HEK293 (cell line): Measurements from ENCODE around the gene IER2.

Source experiments
- CTCF ChIA-PET: fragments of 350-600 bp; formaldehyde crosslinking; extraction: SDS; loops from one replicate; lab custom pipeline; 2021; ENCODE audit warnings: antibody characterized with exemption; lab: Yijun Ruan, JAX
- POLR2A ChIA-PET: fragments of 300-600 bp; formaldehyde crosslinking; extraction: SDS; loops from one replicate; lab custom pipeline; 2020; ENCODE audit warnings: antibody characterized with exemption, inconsistent platforms; lab: Yijun Ruan, JAX
- H3K27ac ChIP-seq: fragments of 200-500 bp; sonication (Bioruptor generic); 2 replicates; pipeline ENCODE4 v1.5.1; 2014; ENCODE audit warnings: low read depth, low read length, control low read depth, inconsistent platforms; ENCODE audit errors: extremely low read depth
- H3K36me3 ChIP-seq, 2 experiments: fragments of 200-500 bp in 1 of 2; sonication (Bioruptor generic) in 1 of 2; 1 replicate in 1 of 2; 2 replicates in 1 of 2; pipeline ENCODE4 v1.5.1; 2014 to 2017; ENCODE audit warnings: inconsistent platforms in 2 of 2, low read length in 2 of 2; ENCODE audit not compliant: control insufficient read depth in 2 of 2, insufficient read depth in 1 of 2
- H3K4me1 ChIP-seq: fragments of 200-500 bp; sonication (Bioruptor generic); 2 replicates; pipeline ENCODE4 v1.5.1; 2014; ENCODE audit warnings: mild to moderate bottlenecking, low read length, inconsistent platforms; ENCODE audit not compliant: control insufficient read depth, insufficient read depth
- H3K4me3 ChIP-seq: 2 replicates; pipeline ENCODE4 v1.5.1; 2011; ENCODE audit warnings: low read depth, mild to moderate bottlenecking, control low read depth, low read length, moderate library complexity
- H3K9me3 ChIP-seq: fragments of 200-500 bp; sonication (Bioruptor generic); 2 replicates; pipeline ENCODE4 v1.5.1; 2014; ENCODE audit warnings: low read depth, low read length, inconsistent platforms; ENCODE audit not compliant: control insufficient read depth, insufficient read depth
- EGR2 ChIP-seq: fragments of 450-650 bp; formaldehyde crosslinking; IDR thresholded peaks from 2 replicates; pipeline ENCODE4 v1.5.1; 2016; ENCODE audit warnings: low read depth, missing biosample characterization, missing genetic modification characterization
- RBAK ChIP-seq: fragments of 450-650 bp; formaldehyde crosslinking; IDR thresholded peaks from 2 replicates; pipeline ENCODE4 v1.5.1; 2016; ENCODE audit warnings: missing biosample characterization, missing genetic modification characterization
- ZFHX2 ChIP-seq: fragments of 450-650 bp; formaldehyde crosslinking; conservative IDR thresholded peaks from 2 replicates; pipeline ENCODE4 v1.5.1; 2016; ENCODE audit warnings: missing biosample characterization, missing genetic modification characterization
- ZNF138 ChIP-seq: fragments of 450-650 bp; formaldehyde crosslinking; IDR thresholded peaks from 2 replicates; pipeline ENCODE4 v1.5.1; 2016; ENCODE audit warnings: missing biosample characterization, missing genetic modification characterization, borderline replicate concordance
- ZNF146 ChIP-seq: fragments of 450-650 bp; formaldehyde crosslinking; IDR thresholded peaks from 2 replicates; pipeline ENCODE4 v1.5.1; 2016; ENCODE audit warnings: missing biosample characterization, missing genetic modification characterization
- ZNF16 ChIP-seq: fragments of 450-650 bp; formaldehyde crosslinking; IDR thresholded peaks from 2 replicates; pipeline ENCODE4 v1.5.1; 2016; ENCODE audit warnings: low read depth, missing biosample characterization, missing genetic modification characterization
- ZNF202 ChIP-seq: fragments of 450-650 bp; formaldehyde crosslinking; IDR thresholded peaks from 2 replicates; pipeline ENCODE4 v1.5.1; 2016; ENCODE audit warnings: missing biosample characterization, missing genetic modification characterization, borderline replicate concordance
- ZNF350 ChIP-seq: fragments of 450-650 bp; formaldehyde crosslinking; IDR thresholded peaks from 2 replicates; pipeline ENCODE4 v1.5.0; 2017; ENCODE audit warnings: missing biosample characterization, mild to moderate bottlenecking, missing genetic modification characterization
- ZNF623 ChIP-seq: fragments of 450-650 bp; formaldehyde crosslinking; IDR thresholded peaks from 2 replicates; pipeline ENCODE4 v1.5.1; 2016; ENCODE audit warnings: missing biosample characterization, missing genetic modification characterization
- ZNF629 ChIP-seq: fragments of 450-650 bp; formaldehyde crosslinking; IDR thresholded peaks from 2 replicates; pipeline ENCODE4 v1.5.1; 2017; ENCODE audit warnings: missing biosample characterization, missing genetic modification characterization
- ZNF747 ChIP-seq: fragments of 450-650 bp; formaldehyde crosslinking; IDR thresholded peaks from 2 replicates; pipeline ENCODE4 v1.5.1; 2016; ENCODE audit warnings: missing biosample characterization, missing genetic modification characterization
- TF ChIP-seq, protein P1 (sequence below): fragments of 450-650 bp; IDR thresholded peaks from 2 replicates; pipeline ENCODE4 v1.5.1; 2018; ENCODE audit warnings: missing biosample characterization, mild to moderate bottlenecking, missing genetic modification characterization
- TF ChIP-seq, protein P2 (sequence below): fragments of 450-650 bp; formaldehyde crosslinking; IDR thresholded peaks from 2 replicates; pipeline ENCODE4 v1.5.1; 2016; ENCODE audit warnings: missing biosample characterization, missing genetic modification characterization
- TF ChIP-seq, protein P3 (sequence below): fragments of 450-650 bp; formaldehyde crosslinking; IDR thresholded peaks from 2 replicates; pipeline ENCODE4 v1.5.1; 2016; ENCODE audit warnings: missing biosample characterization, missing genetic modification characterization

The IER2 gene

DNA sequence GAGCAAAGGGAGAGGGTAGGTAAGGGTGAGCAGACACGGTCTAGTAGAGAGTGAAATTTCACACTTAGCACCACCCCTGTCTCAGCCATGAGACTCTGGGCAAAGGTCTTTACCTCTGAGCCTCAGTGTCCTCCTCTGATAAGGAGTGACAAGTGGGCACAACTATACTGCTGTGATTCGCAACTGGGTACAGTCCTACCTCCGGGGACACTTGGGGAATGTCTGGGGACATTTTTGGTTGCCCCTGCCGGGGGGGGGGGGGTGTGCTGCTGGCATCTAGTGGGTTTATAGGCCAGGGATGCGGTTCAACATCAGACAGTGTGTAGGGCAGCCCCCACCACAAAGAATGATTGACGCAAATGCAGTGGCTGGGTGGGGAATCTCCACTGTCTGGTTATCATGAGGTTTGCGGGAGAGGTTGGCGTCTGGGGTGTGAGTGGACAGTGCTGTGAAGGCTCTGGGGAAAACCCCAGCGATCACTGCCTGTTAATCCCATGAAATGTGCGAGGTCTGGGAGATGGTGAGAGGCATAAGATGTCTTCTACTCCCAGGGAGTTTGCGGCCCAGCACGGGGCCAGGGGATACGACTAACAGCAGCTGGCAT, 27.8 kb upstream of the IER2 start:
- ChIA-PET CTCF (no interaction called here), POLR2A (interaction anchor here (1.1 to 1.5 kb wide), 2 partner anchors 9 to 45 kb away, joined by 3 to 4 read pairs; no protein-coding TSS in a partner anchor)
- H3K36me3 ChIP-seq, result peaks cover 4 to 57% of the 10 kb centered on the region in 2 experiments; a peak in 2 of 3 replicates
- peaks cover 7% of the 10 kb centered on the region for H3K4me1 ChIP-seq
- TF ChIP-seq ZNF350 (tag by site-specific recombination), result no peak
- TF ChIP-seq, protein P1, sequence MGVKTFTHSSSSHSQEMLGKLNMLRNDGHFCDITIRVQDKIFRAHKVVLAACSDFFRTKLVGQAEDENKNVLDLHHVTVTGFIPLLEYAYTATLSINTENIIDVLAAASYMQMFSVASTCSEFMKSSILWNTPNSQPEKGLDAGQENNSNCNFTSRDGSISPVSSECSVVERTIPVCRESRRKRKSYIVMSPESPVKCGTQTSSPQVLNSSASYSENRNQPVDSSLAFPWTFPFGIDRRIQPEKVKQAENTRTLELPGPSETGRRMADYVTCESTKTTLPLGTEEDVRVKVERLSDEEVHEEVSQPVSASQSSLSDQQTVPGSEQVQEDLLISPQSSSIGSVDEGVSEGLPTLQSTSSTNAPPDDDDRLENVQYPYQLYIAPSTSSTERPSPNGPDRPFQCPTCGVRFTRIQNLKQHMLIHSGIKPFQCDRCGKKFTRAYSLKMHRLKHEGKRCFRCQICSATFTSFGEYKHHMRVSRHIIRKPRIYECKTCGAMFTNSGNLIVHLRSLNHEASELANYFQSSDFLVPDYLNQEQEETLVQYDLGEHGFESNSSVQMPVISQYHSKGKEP (tag by site-specific recombination), result no peak
- no peak for TF ChIP-seq ZNF629 (tag by site-specific recombination)
- TF ChIP-seq, protein P2, sequence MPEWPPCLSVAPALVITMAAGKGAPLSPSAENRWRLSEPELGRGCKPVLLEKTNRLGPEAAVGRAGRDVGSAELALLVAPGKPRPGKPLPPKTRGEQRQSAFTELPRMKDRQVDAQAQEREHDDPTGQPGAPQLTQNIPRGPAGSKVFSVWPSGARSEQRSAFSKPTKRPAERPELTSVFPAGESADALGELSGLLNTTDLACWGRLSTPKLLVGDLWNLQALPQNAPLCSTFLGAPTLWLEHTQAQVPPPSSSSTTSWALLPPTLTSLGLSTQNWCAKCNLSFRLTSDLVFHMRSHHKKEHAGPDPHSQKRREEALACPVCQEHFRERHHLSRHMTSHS, result no peak
- TF ChIP-seq ZNF747 (tag by site-specific recombination), result no peak
- no peak for TF ChIP-seq ZNF16 (tag by site-specific recombination)
- TF ChIP-seq ZNF138 (tag by site-specific recombination), result no peak
- no peak for TF ChIP-seq ZNF202 (tag by site-specific recombination)
- H3K9me3 ChIP-seq, result no peaks in the 10 kb centered on the region
- H3K4me3 ChIP-seq, result no peak overlapping the region
- no peak overlapping the region for H3K27ac ChIP-seq

DNA sequence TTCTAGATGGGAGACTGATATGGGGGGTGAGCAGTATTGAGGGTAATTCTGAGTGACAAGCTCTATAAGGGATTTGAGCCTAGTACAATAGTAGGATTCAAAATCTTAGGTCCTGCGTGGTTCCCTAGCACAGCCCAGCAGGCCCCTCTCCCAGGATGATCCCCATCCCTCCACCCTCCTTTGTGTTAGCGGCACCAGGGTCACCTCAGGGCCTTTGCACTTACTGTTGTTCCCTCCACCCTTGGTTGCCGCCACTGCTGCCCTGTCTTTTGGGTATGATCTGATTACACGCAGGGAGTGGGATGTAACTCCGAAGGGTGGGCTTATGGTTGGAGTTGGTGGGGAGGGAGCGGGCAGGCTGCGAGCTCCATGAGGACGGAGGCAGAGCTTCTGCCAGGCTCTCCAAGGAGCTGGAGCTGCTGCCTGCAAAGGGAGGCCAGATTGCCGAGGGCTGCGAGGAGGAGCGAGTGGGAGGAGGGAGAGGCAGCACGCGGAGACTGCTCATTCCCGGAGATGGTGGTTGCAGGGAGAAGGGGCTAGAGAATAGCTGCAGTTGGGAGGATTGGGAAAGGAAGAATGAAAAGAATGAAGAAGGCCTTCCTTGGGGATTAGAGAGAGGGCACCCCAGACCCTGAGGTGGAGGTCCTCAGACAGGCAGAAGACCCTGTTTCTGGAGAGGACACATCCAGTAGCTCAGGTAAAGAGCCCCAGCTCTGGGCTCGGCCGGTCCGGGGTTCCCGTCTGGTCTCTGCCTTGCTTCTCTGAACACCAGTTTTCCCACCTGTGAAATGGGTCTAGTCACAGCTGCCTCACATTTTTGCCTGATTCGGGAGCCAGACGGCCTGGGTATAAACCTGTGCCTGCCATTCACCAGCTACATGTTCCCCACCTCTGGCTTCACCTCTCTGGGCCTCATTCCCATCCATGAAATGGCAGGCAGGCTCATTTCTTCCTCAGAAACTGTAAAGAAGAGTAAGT, 26.9 kb upstream of the IER2 start:
- H3K36me3 ChIP-seq, result peaks cover 4 to 61% of the 10 kb centered on the region in 2 experiments; a peak in 2 of 3 replicates
- POLR2A ChIA-PET, result interaction anchor here (1.1 to 2.2 kb wide), 3 partner anchors 8 to 44 kb away, joined by 3 to 6 read pairs (median 4); no protein-coding TSS in a partner anchor
- H3K27ac ChIP-seq, result no peak overlapping the region
- no peaks in the 10 kb centered on the region for H3K9me3 ChIP-seq
- no peak overlapping the region for H3K4me3 ChIP-seq
- CTCF ChIA-PET, result interaction anchor here (0.7 to 1.9 kb wide), 3 partner anchors 72 to 158 kb away, joined by 3 to 6 read pairs (median 3); no protein-coding TSS in a partner anchor
- peaks cover 7% of the 10 kb centered on the region for H3K4me1 ChIP-seq
- TF ChIP-seq ZNF623 (tag by site-specific recombination), result peak; percentile 96
- no peak for TF ChIP-seq ZNF146 (tag by site-specific recombination)
- TF ChIP-seq ZFHX2 (tag by site-specific recombination), result peak; percentile 57; the same call in 1 of the 2 replicates
- TF ChIP-seq, protein P3, sequence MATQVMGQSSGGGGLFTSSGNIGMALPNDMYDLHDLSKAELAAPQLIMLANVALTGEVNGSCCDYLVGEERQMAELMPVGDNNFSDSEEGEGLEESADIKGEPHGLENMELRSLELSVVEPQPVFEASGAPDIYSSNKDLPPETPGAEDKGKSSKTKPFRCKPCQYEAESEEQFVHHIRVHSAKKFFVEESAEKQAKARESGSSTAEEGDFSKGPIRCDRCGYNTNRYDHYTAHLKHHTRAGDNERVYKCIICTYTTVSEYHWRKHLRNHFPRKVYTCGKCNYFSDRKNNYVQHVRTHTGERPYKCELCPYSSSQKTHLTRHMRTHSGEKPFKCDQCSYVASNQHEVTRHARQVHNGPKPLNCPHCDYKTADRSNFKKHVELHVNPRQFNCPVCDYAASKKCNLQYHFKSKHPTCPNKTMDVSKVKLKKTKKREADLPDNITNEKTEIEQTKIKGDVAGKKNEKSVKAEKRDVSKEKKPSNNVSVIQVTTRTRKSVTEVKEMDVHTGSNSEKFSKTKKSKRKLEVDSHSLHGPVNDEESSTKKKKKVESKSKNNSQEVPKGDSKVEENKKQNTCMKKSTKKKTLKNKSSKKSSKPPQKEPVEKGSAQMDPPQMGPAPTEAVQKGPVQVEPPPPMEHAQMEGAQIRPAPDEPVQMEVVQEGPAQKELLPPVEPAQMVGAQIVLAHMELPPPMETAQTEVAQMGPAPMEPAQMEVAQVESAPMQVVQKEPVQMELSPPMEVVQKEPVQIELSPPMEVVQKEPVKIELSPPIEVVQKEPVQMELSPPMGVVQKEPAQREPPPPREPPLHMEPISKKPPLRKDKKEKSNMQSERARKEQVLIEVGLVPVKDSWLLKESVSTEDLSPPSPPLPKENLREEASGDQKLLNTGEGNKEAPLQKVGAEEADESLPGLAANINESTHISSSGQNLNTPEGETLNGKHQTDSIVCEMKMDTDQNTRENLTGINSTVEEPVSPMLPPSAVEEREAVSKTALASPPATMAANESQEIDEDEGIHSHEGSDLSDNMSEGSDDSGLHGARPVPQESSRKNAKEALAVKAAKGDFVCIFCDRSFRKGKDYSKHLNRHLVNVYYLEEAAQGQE (tag by site-specific recombination), result no peak
- TF ChIP-seq EGR2 (tag by site-specific recombination), result peak; percentile 55
- no peak for TF ChIP-seq RBAK (tag by site-specific recombination)
